Neutrophil (primary cell): Measurements from ENCODE around the gene TARS2.

Source experiments
- H3K27ac ChIP-seq: fragments of 200-600 bp; sonication (generic); 2 replicates; pipeline ENCODE4 v1.5.1; 2016; ENCODE audit warnings: mild to moderate bottlenecking, moderate library complexity
- H3K27me3 ChIP-seq: fragments of 200-600 bp; sonication (generic); 2 replicates; pipeline ENCODE4 v1.6.0; 2016; ENCODE audit warnings: mild to moderate bottlenecking
- H3K36me3 ChIP-seq: fragments of 200-600 bp; sonication (generic); 2 replicates; pipeline ENCODE4 v1.5.1; 2017
- H3K4me1 ChIP-seq, 2 experiments: fragments of 200-600 bp in 1 of 2; sonication (generic) in 1 of 2; 1 replicate in 1 of 2; 2 replicates in 1 of 2; pipeline versions ENCODE4 v1.5.1 to v1.6.1; 2013 to 2016; ENCODE audit warnings: low read depth in 1 of 2, low read length in 1 of 2, mild to moderate bottlenecking in 1 of 2, moderate library complexity in 1 of 2; ENCODE audit not compliant: control insufficient read depth in 1 of 2, insufficient read depth in 1 of 2
- H3K4me3 ChIP-seq, 2 experiments: fragments of 200-600 bp in 1 of 2; sonication (generic) in 1 of 2; 1 replicate in 1 of 2; 2 replicates in 1 of 2; pipeline ENCODE4 v1.5.1; 2013 to 2016; ENCODE audit warnings: low read depth in 1 of 2, low read length in 1 of 2, mild to moderate bottlenecking in 1 of 2, moderate library complexity in 1 of 2
- H3K9me3 ChIP-seq: fragments of 200-600 bp; sonication (generic); 2 replicates; pipeline ENCODE4 v1.5.1; 2016
- TF ChIP-seq, protein P1 (sequence below): fragments of 200-600 bp; sonication (generic); IDR thresholded peaks from 2 replicates; pipeline ENCODE4 v1.5.1; 2016; ENCODE audit warnings: antibody characterized with exemption

The TARS2 gene

DNA sequence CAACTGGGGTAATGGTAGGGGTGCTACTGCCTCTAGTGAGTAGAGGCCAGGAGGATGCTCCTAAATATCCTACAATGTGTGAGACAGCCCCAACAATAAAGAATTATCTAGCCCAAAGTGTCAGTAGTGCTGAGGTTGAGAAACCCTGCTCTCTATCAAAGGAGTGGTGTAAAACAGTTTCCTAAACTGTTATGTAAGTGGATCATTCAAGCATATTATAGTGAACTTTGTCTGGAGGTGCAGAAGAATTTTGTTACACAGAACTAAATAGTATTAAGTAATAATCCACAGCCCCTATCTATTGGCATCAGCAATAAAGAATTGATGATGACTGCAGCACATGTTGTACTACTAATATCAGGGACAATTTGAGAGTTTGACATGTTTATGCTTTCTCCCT lies 20.3 kb upstream of the TARS2 start:
- Histone ChIP-seq H3K36me3 (peaks cover 70% of the 10 kb centered on the region), H3K9me3 (no peaks in the 10 kb centered on the region), H3K27ac (no peak overlapping the region), H3K4me3 (no peak overlapping the region), H3K27me3 (no peaks in the 10 kb centered on the region), H3K4me1 (no peaks in the 10 kb centered on the region)
- TF ChIP-seq, protein P1, sequence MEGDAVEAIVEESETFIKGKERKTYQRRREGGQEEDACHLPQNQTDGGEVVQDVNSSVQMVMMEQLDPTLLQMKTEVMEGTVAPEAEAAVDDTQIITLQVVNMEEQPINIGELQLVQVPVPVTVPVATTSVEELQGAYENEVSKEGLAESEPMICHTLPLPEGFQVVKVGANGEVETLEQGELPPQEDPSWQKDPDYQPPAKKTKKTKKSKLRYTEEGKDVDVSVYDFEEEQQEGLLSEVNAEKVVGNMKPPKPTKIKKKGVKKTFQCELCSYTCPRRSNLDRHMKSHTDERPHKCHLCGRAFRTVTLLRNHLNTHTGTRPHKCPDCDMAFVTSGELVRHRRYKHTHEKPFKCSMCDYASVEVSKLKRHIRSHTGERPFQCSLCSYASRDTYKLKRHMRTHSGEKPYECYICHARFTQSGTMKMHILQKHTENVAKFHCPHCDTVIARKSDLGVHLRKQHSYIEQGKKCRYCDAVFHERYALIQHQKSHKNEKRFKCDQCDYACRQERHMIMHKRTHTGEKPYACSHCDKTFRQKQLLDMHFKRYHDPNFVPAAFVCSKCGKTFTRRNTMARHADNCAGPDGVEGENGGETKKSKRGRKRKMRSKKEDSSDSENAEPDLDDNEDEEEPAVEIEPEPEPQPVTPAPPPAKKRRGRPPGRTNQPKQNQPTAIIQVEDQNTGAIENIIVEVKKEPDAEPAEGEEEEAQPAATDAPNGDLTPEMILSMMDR: no peak

DNA sequence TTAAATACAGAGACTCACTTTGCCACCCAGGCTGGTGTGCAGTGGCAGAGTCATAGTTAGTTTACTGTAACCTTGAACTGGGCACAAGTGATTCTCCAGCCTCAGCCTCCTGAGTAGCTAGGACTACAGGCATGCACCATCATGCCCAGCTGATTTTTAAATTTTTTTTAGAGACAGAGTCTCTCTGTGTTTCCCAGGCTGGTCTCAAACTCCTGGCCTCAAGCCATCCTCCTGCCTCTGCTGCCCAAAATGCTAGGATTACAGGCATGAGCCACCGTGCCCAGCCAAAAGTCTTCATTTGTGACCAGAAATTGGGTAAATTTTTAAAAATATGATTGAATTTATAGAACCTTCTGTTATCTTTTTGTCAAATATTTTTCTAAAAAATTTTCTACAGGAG lies 17.9 kb upstream of the TARS2 start:
- Histone ChIP-seq H3K27ac (no peak overlapping the region), H3K4me1 (no peaks in the 10 kb centered on the region), H3K36me3 (peaks cover 68% of the 10 kb centered on the region), H3K4me3 (no peak overlapping the region), H3K9me3 (no peaks in the 10 kb centered on the region), H3K27me3 (no peaks in the 10 kb centered on the region)
- TF ChIP-seq, protein P1: no peak

DNA sequence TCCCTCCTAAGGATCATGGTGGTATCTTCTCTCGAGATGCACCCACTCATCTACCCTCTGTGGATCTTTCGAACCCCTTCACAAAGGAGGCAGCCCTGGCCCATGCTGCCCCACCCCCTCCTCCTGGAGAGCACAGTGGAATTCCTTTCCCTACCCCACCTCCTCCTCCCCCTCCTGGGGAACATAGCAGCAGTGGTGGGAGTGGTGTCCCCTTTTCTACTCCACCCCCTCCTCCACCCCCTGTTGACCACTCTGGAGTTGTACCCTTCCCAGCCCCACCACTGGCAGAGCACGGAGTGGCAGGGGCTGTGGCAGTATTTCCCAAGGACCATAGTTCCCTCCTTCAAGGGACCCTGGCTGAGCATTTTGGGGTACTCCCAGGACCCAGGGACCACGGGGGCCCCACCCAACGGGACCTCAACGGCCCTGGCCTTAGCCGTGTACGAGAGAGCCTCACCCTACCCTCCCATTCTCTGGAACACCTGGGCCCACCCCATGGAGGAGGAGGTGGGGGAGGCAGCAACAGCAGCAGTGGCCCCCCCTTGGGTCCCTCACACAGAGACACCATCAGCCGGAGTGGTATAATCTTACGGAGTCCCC lies 14.5 kb upstream of the TARS2 start:
- Histone ChIP-seq H3K36me3 (peaks cover 39% of the 10 kb centered on the region), H3K27ac (no peak overlapping the region), H3K9me3 (no peaks in the 10 kb centered on the region), H3K27me3 (no peaks in the 10 kb centered on the region), H3K4me3 (no peak overlapping the region), H3K4me1 (no peaks in the 10 kb centered on the region)
- TF ChIP-seq, protein P1: no peak

DNA sequence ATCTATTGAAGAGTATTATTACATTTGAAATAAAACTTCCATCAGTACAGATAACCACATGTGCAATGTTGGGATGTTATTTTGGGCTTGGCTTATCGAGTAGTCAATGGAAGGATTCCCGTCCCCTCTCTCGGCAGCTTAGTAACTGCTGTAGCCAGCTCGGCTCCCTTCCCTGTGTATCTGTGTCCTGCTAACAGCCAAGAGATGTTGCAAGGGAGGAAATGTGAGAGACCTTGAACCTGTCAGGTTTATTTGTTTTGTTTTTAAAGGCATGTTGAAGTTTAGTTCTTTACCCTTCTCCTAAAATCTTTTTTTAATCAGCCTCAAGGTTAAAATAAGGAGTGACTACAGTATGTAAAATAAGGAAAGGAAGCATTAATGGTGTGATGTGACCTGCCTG lies 13.6 kb upstream of the TARS2 start:
- TF ChIP-seq, protein P1: no peak
- Histone ChIP-seq H3K36me3 (peaks cover 36% of the 10 kb centered on the region), H3K9me3 (no peaks in the 10 kb centered on the region), H3K4me3 (no peak overlapping the region), H3K4me1 (no peaks in the 10 kb centered on the region), H3K27me3 (no peaks in the 10 kb centered on the region), H3K27ac (no peak overlapping the region)

DNA sequence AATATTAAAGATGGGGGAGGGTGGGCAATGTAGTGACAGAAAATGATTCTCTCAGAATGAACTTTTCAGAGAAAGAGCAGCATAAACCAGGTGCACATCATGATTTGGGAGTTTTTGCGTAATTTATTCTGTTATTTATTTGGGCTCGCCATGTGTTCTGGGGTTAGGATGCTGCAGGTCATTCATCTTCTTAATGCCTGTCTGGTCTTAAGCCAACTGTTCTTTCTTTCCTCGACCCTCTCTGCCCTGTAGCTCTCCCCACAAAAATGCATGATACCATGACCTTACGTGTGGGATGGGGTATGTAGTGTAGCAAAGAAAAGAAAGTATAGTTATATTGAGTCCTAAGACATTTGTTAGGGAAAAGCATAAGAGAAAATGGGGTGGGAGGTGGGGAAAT lies 12.3 kb upstream of the TARS2 start:
- Histone ChIP-seq H3K4me3 (no peak overlapping the region), H3K4me1 (no peaks in the 10 kb centered on the region), H3K9me3 (no peaks in the 10 kb centered on the region), H3K36me3 (peaks cover 33% of the 10 kb centered on the region), H3K27me3 (peaks cover 10% of the 10 kb centered on the region), H3K27ac (no peak overlapping the region)
- TF ChIP-seq, protein P1: no peak

DNA sequence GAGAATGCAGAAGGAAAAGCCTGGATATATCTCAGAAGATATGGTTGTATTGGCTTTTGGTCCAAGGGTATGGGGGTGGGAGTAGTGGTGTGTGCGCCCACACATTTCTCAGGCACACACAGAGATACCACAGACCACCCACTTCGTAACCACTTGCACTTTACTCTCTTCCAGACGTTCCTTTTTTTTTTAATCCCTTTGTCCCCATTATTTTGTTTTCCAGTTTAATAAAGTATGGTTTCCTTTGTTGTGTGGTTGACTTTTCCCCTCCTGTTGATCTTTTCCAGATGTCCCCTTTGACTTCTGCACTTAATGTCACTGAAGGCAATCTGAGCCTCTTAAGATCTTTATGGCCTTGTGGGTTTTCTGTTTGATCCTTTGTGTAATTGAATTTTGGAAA lies 10.5 kb upstream of the TARS2 start:
- Histone ChIP-seq H3K36me3 (peaks cover 14% of the 10 kb centered on the region), H3K9me3 (no peaks in the 10 kb centered on the region), H3K4me3 (no peak overlapping the region), H3K4me1 (no peaks in the 10 kb centered on the region), H3K27me3 (peaks cover 21% of the 10 kb centered on the region), H3K27ac (no peak overlapping the region)
- TF ChIP-seq, protein P1: no peak
